LNCaP clone FGC (cell line): ENCODE data around the gene EXOC6B.

Experiments
- DNase-seq: peaks from one replicate; pipeline ENCODE4 v3.0.0-alpha.2; 2011; ENCODE audit warnings: low read depth
- H3K4me3 ChIP-seq: 2 replicates; pipeline ENCODE4 v1.5.1; 2011; ENCODE audit warnings: mild to moderate bottlenecking, low read depth, low read length, control low read depth
- CTCF ChIP-seq: IDR thresholded peaks from 2 replicates; pipeline ENCODE4 v1.5.1; 2012; ENCODE audit warnings: mild to moderate bottlenecking; ENCODE audit not compliant: control insufficient read depth, insufficient read depth; ENCODE audit errors: extremely low read depth

Gene EXOC6B

GRCh38 chr2:72148003-72148836, 677.6 kb downstream of the EXOC6B start:
- DNase-seq = no peak
- no peak for TF ChIP-seq CTCF
- H3K4me3 ChIP-seq = peak overlapping the region; percentile 35

- no peak for TF ChIP-seq CTCF
- peak within 1 kb of the TSS; percentile 35 for H3K4me3 ChIP-seq
- no peak for DNase-seq
Observed at GRCh38 chr2:72147303-72147971, 678.4 kb downstream of the EXOC6B start, which contains the start of gene CYP26B1. CYP26B1 (minus strand) TSS chr2:72147862; CDS start chr2:72147834, 28 bp downstream.

- no peak for DNase-seq
- H3K4me3 ChIP-seq = no peak overlapping the region
- TF ChIP-seq CTCF = no peak
Observed at GRCh38 chr2:72146347-72147302, 679.2 kb downstream of the EXOC6B start.

- no peak for TF ChIP-seq CTCF
- DNase-seq = no peak
- no peak overlapping the region for H3K4me3 ChIP-seq
Observed at GRCh38 chr2:72145658-72146329, 680.0 kb downstream of the EXOC6B start.

GRCh38 chr2:72145289-72145657, 680.6 kb downstream of the EXOC6B start:
- H3K4me3 ChIP-seq = peak overlapping the region; percentile 21; the same call in 1 of the 2 replicates
- no peak for TF ChIP-seq CTCF
- no peak for DNase-seq
